H4 (cell line): Measurements from ENCODE around the gene PTPRG. TPM values are rescaled to one million over a fixed set of nuclear protein-coding genes. Genes with fewer than 3 reads are reported as not detected.

Experiments used
- DNase-seq: peaks from one replicate; pipeline ENCODE4 v3.0.0-alpha.2; 2015; ENCODE audit warnings: low spot score
- total RNA-seq: library from RNA; depleted of rRNA; stranded (reverse); fragments of >200 nt; shearing (Covaris generic); gene quantifications from 2 replicates; pipeline ENCODE4 v1.2.3, GENCODE V29; 2014

Gene PTPRG
- total RNA-seq, 1 experiment from 2014 or later, result 16.1 TPM

GRCh38 chr3:61957259-61957658 is 395.9 kb downstream of the PTPRG start:
- DNase-seq, result no peak

GRCh38 chr3:61960976-61961375 is 399.6 kb downstream of the PTPRG start:
- no peak for DNase-seq

- no peak for DNase-seq
Measured at GRCh38 chr3:61961900-61962299, 400.5 kb downstream of the PTPRG start.

GRCh38 chr3:61964566-61964965 is 403.2 kb downstream of the PTPRG start:
- DNase-seq, result peak; percentile 3

DNA sequence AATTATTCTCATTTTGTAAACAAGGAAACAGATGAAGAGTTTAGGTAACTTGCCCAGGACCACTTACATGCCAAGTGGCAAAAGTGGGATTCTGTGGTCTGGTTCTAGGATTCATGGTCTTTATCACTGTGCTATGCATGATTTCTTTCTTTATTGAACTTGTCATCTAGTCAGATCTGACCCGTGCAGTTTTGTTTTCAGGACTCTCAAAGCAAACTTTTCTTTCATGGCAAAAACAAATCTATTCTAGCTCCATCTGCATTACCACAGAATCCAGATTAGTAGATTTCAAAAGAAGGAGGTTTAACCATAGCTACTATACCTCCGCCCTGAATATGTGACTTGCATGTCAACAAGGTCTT is 404.4 kb downstream of the PTPRG start:
- no peak for DNase-seq

- no peak for DNase-seq
Measured at GRCh38 chr3:61966200-61966599, 404.8 kb downstream of the PTPRG start.

DNA sequence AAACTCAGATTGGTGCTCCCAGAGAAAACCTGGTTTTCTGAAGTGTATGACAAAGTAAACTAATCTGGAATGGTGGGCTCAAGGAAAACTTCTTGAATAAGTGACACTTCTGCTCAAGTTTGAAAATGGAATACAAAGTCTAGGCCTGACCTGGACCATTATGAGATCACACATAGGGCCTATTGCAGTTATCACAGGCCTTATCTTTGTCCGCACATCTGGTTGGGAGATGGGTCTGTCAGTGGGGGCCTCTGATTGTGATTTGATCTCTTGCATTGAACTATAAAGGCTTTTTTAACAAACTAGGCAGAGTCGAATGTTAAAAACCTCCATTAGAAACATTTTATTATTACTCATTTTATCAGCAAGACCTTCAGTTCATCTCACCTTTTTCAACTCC is 405.6 kb downstream of the PTPRG start:
- DNase-seq, result no peak

DNA sequence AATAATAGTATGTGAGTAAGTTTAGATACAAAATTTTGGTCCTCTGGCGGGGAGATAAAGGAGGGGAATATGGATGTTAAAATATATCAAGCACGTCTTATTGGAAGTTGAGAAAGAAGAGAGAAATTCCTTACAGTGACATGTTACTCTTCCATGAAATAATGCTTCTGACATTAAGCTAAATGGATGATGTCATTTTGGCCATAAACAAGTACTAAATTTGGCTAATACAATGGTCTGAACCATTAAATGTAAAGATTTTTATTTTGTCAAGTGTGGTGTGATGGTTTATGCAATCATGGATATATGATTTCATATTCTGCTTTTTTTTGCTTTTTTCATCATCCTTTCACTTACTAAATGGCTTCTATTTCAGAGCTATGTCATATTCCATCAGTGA is 406.6 kb downstream of the PTPRG start:
- no peak for DNase-seq

GRCh38 chr3:61974662-61975061 is 413.3 kb downstream of the PTPRG start:
- no peak for DNase-seq

DNA sequence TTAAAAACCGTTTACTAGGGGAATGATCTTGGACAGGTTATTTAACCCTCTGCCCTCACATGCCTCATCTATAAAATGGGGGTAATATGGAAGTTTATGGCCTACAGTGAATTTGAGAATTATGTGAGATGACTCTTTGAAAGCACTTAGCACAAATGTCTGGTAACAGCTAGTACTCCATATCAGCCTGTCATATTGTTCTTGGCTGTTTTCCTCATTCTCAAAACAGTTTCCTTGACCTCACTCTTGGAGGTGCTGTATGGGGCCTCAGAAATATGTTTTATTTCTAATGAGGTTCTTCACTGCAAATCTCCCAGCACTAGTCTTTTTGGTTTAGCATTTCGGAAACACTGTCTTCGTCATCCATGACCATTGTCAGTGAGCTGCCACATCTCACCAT is 413.8 kb downstream of the PTPRG start:
- DNase-seq, result no peak

GRCh38 chr3:61975936-61976335 is 414.6 kb downstream of the PTPRG start:
- no peak for DNase-seq

- DNase-seq, result no peak
Measured at GRCh38 chr3:61978460-61979419, 417.4 kb downstream of the PTPRG start.

GRCh38 chr3:61979638-61980037 is 418.3 kb downstream of the PTPRG start:
- DNase-seq, result no peak

DNA sequence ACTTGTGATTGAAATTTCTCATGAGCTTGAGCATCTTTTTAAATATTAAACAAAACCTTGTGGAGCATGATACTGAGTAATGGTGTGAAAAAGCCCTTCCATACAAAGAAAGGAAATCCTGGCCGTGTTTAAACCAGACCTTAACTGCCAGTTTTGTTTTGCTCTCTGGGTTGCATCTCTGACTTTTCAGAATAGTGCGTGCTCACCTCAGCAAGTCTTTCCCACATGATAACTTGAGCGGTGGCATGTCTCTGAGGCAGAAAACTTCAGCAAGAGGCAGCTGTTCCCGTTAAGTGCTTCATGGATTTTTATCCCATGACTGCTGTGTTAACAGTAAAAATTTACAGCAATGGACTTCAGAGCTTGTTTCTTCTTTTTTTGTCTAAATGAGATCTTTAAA is 418.7 kb downstream of the PTPRG start:
- DNase-seq, result no peak

DNA sequence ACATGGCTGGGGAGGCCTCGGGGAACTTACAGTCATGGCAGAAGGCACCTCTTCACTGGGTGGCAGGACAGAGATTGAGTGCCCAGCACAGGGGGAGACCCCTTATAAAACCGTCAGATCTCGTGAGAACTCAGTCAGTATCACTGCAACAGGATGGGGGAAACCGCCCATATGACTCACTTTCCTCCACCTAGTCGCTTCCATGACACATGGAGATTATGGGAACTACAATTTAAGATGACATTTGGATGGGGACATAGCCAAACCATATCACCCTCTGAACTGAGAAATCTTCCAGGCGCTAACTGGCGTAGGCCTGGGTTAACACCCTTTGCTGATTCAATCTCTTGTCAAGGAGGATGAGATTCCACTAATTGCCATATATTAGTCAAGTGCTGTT is 419.7 kb downstream of the PTPRG start:
- DNase-seq, result no peak

DNA sequence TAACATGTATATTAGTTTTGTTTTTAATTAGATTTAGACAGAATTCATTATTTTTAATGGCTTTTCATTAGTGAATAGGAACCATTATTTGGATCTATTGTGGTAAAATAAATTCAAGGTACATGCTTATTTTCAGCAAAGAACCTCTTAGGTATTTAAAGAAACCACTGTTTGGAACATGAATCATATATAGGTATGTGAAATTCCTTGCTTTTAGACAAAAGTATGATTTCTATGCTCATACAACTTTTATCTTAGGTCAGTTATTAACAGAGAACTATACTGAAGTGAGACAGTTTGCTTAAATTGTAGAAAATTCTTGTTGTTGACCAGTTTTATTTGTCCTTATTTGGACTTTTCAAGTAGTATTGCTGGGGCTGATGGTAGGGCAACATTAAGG is 422.1 kb downstream of the PTPRG start:
- DNase-seq, result no peak

GRCh38 chr3:61985020-61985419 is 423.6 kb downstream of the PTPRG start:
- DNase-seq, result peak; percentile 81

DNA sequence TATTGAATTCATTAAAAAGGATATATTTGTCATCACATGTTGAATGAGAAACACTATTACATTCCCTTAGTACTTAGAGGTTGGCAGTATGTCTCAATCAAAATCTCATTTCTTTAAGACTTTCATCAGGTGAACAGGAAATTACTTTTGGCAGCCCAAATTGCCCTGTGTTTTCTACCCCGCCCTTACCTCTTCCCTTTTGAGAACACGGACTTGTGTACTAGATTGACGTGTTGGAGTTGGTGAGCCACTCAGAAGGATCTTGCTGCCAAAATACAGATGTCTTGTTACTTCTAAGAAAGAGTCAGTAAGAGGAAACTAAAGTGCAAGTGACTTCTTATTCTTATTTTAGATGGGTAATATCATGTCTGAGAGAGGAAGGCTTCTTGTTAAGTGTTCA is 425.1 kb downstream of the PTPRG start:
- DNase-seq, result no peak

DNA sequence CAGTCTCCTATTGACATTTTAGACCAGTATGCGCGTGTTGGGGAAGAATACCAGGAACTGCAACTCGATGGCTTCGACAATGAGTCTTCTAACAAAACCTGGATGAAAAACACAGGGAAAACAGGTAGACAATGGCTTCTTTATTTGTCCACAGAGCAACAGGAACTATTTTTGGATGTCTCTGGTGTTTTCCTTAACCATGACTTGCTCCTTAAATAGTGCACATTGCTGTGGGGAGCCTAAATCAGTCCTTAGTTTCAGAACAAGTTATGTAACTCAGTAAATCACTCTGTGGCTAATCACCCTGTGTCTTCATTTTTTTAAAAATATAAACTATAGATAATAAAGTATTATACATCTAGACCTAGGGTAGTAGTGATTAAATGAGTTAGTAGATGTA is 428.3 kb downstream of the PTPRG start:
- DNase-seq, result no peak

DNA sequence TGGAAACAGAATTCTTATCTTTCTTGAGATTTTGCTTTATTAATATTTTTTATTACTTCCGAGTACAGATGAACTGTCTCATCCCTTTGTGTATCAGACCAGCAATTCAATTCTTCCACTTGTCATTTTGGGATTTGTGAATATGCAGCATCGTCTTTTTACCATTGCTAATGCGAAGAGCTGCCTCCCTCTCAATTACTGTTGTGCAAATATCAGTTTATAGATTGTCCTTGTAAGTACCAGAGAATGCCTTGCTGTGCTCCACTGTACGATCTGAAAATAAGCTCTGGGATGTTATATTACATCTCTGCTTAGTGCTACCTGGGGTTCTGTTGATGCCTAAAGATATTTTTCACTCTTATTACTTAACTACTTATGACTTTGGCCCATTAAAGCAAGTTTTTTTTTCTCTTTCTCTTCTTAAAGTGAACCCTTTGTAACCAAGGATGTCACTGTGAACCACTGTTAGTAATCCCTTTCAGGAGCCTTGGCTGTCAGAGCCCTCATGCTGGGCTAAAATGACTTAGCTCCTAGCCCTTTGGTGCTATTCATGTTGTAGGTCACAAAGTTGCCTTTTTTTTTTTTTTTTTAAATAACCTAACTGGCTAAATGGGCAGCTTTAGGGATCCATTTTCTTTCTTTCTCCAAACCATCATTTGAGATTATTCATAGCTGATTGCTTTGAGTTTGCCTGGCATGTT is 429.1 kb downstream of the PTPRG start:
- DNase-seq, result no peak

DNA sequence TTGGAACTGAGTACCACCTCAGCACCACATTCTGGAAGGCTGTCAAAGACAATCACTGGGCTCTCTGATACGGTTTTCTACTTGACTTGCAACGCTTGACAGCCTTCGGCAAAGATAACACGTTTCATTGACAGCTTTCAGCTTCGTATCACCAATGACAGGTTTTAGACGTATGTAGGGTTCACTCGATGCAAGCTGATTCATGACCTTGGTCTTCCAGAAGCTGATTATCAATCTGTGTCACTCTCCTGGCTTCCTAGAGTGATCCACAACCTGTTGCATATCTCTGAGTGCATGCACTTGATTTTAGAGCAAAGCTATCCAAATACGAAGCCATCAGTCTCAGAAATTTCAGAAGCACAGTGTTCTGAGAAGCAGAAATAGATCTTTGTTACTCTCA is 430.3 kb downstream of the PTPRG start:
- DNase-seq, result no peak

GRCh38 chr3:61996366-61996765 is 435.0 kb downstream of the PTPRG start:
- DNase-seq, result no peak

GRCh38 chr3:61997101-61997500 is 435.7 kb downstream of the PTPRG start:
- DNase-seq, result no peak
